ENCODE data around the gene LCE3A. TPM values are rescaled to one million over a fixed set of nuclear protein-coding genes. Genes with fewer than 3 reads are reported as not detected.

Gene LCE3A
- total RNA-seq, 4 donors from 2014 or later: not detected

- TF ChIP-seq CTCF (IDR thresholded peaks at IDR 0.05; ENCODE audit: low read depth): no peak
Observed at GRCh38 chr1:152621993-152622392, 910 bp downstream of the LCE3A start.

- no peak for TF ChIP-seq CTCF (IDR thresholded peaks at IDR 0.05; ENCODE audit: low read depth)
Observed at GRCh38 chr1:152613511-152613910, 9.4 kb downstream of the LCE3A start, which contains the start of gene LCE3B. Gene LCE3B, plus strand, starts transcription at chr1:152613811. Its CDS starts 0 bp downstream, at chr1:152613811.

- TF ChIP-seq CTCF (IDR thresholded peaks at IDR 0.05; ENCODE audit: low read depth): no peak
Observed at GRCh38 chr1:152599934-152600333, 23.0 kb downstream of the LCE3A start, which contains the start of gene LCE3C. Gene LCE3C, plus strand, starts transcription at chr1:152600234. Its CDS starts 498 bp downstream, at chr1:152600732.

DNA sequence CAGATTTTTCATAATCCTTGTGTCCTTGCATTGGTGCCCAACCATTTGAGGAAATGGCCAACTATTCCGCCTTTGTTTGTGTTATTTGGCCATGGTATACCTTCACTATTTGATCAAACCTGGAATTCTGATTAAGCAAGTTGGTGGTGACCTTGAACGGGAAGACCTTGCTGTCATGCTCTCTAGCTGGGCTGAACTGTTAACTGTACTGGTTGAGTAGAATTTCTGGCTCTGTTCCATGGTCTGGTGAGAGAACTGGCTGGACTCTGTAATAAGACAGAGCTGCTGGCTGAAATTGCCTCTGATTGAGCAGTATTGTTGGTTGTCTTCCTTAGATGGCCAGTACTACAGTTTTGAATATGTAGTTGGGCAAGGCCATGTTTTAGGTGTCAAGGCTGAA lies 25.9 kb downstream of the LCE3A start:
- no peak for TF ChIP-seq CTCF (IDR thresholded peaks at IDR 0.05; ENCODE audit: low read depth)

- TF ChIP-seq CTCF (IDR thresholded peaks at IDR 0.05; ENCODE audit: low read depth): no peak
Observed at GRCh38 chr1:152585586-152585985, 37.3 kb downstream of the LCE3A start.

DNA sequence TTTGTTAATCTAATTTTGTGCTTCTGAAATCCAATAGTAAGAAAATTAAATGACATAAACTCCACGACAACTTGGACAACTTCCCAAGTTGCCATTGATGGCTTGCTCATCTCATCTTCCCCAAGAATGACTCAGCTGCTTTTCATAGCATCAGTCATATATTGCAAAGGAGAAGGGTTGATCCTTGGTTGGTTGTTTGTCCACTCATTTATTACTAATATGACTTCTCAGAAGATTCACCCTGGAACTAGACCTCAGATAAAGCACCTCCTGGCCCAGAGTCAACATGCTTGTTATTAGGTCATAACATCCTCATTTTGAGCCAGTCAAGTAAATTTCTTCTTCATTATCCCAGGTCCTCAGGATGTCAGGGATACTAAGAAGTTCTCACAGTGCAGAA lies 40.3 kb downstream of the LCE3A start:
- TF ChIP-seq CTCF (IDR thresholded peaks at IDR 0.05; ENCODE audit: low read depth): no peak

DNA sequence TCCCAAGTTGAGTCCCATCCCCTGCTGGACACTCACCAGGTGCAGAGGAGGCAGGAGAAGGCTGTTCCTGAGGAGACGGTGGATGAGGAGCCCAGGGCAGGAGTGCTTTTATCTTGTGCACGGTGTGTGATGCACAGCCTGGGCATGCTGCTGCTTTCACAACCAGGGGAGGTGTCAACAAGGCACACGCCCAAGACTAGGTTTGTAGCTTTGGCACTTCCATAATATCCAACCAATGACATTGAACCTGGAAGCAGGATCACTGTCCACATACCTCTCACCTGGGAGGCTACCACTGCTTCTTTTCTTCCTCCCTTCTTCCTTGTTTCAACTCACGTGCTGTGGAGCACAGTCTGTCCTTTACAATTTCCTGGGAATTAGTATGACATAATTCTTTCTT lies 42.5 kb downstream of the LCE3A start, which contains the start of gene LCE3D:
TSS of gene LCE3D (minus strand) at position 84 of the 400 bp plus-strand sequence. CDS start 580 bp downstream, outside the sequence.
- no peak for TF ChIP-seq CTCF (IDR thresholded peaks at IDR 0.05; ENCODE audit: low read depth)

Measured in subcutaneous adipose tissue (tissue), 4 donors.